H54 (cell line): ENCODE measurements around the gene FBLN5.

Experiments used
- DNase-seq: peaks from one replicate; pipeline ENCODE4 v3.0.0; 2011; ENCODE audit warnings: low spot score, mixed read lengths; ENCODE audit not compliant: insufficient read length
- FAIRE-seq: peaks from 3 replicates; lab custom pipeline; 2011; peaks lifted over from hg19 to GRCh38; lab: Jason Lieb, UNC
- POLR2A ChIP-seq: IDR thresholded peaks from 2 replicates; pipeline ENCODE4 v1.6.1; 2011; ENCODE audit warnings: low read depth, mild to moderate bottlenecking, low read length

Gene FBLN5

GRCh38 chr14:91961297-91962220 is 14.1 kb upstream of the FBLN5 start:
- FAIRE-seq (no peak), DNase-seq (no peak)
- TF ChIP-seq POLR2A, result no peak

- DNase-seq (no peak), FAIRE-seq (no peak)
- no peak for TF ChIP-seq POLR2A
Measured at GRCh38 chr14:91957876-91958313, 10.4 kb upstream of the FBLN5 start.

- TF ChIP-seq POLR2A, result no peak
- FAIRE-seq (no peak), DNase-seq (no peak)
Measured at GRCh38 chr14:91956616-91957015, 9.1 kb upstream of the FBLN5 start.

GRCh38 chr14:91955168-91955567 is 7.7 kb upstream of the FBLN5 start:
- FAIRE-seq (no peak), DNase-seq (no peak)
- TF ChIP-seq POLR2A, result no peak

GRCh38 chr14:91953170-91953985 is 5.9 kb upstream of the FBLN5 start:
- no peak for FAIRE-seq
- no peak for DNase-seq
- TF ChIP-seq POLR2A, result no peak

GRCh38 chr14:91946622-91947474 is 646 bp downstream of the FBLN5 start:
- FAIRE-seq (no peak), DNase-seq (no peak)
- no peak for TF ChIP-seq POLR2A

GRCh38 chr14:91945751-91946621 is 1.5 kb downstream of the FBLN5 start:
- no peak for TF ChIP-seq POLR2A
- DNase-seq, result no peak
- FAIRE-seq, result no peak

- FAIRE-seq (no peak), DNase-seq (no peak)
- TF ChIP-seq POLR2A, result no peak
Measured at GRCh38 chr14:91942946-91943345, 4.5 kb downstream of the FBLN5 start.

- no peak for TF ChIP-seq POLR2A
- DNase-seq, result no peak
- FAIRE-seq, result no peak
Measured at GRCh38 chr14:91942128-91942527, 5.4 kb downstream of the FBLN5 start.

- DNase-seq, result no peak
- no peak for FAIRE-seq
- TF ChIP-seq POLR2A, result no peak
Measured at GRCh38 chr14:91940209-91940608, 7.3 kb downstream of the FBLN5 start.

- TF ChIP-seq POLR2A, result no peak
- no peak for DNase-seq
- FAIRE-seq, result no peak
Measured at GRCh38 chr14:91935586-91935985, 11.9 kb downstream of the FBLN5 start.

- TF ChIP-seq POLR2A, result no peak
- DNase-seq (no peak), FAIRE-seq (no peak)
Measured at GRCh38 chr14:91934554-91935285, 12.8 kb downstream of the FBLN5 start.
